Body of pancreas (tissue), 4 donors: ENCODE measurements around the gene MLXIPL. TPM values are rescaled to one million over a fixed set of nuclear protein-coding genes. Genes with fewer than 3 reads are reported as not detected.
"Not testable (repeated sequence)": the region's sequence is repeated elsewhere in the genome, so short reads cannot be mapped to it uniquely, and the experiment has no call there.

ENCODE experiments used
- ATAC-seq: fragments of 150-250 bp; one replicate; pipeline ENCODE4 v1.9.1; 2016
- DNase-seq, 4 donors: peaks; one replicate each; pipeline ENCODE4 v3.0.0-alpha.2; 2019
- H3K27ac ChIP-seq, 4 donors: fragments of 200-600 bp; sonication (generic); 1 replicate in 3 of 4; 2 replicates in 1 of 4; pipeline versions ENCODE4 v1.5.1 to v1.6.1; 2016 to 2019; ENCODE audit warnings: mild to moderate bottlenecking in 1 of 4, mixed read lengths in 1 of 4, moderate library complexity in 1 of 4
- H3K27me3 ChIP-seq, 2 donors: fragments of 200-600 bp; sonication (generic); one replicate each; pipeline ENCODE4 v1.6.0; 2016; ENCODE audit warnings: mild to moderate bottlenecking in 1 of 2
- H3K36me3 ChIP-seq, 2 donors: fragments of 200-600 bp; sonication (generic); replicated peaks in 1 of 2; 2 replicates each; pipeline ENCODE4 v1.5.1; 2016; ENCODE audit warnings: low read depth in 2 of 2; ENCODE audit not compliant: insufficient read depth in 1 of 2
- H3K4me1 ChIP-seq: fragments of 200-600 bp; sonication (generic); one replicate; pipeline ENCODE4 v1.6.0; 2016
- H3K4me3 ChIP-seq, 2 donors: fragments of 200-600 bp; sonication (generic); 1 replicate in 1 of 2; 2 replicates in 1 of 2; pipeline ENCODE4 v1.5.1; 2016 to 2019
- H3K9me3 ChIP-seq, 3 donors: fragments of 200-600 bp; sonication (generic); 1 replicate in 2 of 3; 2 replicates in 1 of 3; pipeline ENCODE4 v1.5.1; 2016
- CTCF ChIP-seq, 7 experiments: fragments of 450-650 bp in 4 of 7; fragments of 200-600 bp in 3 of 7; sonication (generic) in 3 of 7; IDR thresholded peaks; one replicate each; pipeline ENCODE4 v1.5.1; 2016 to 2019; ENCODE audit warnings: antibody characterized with exemption in 7 of 7
- POLR2A ChIP-seq, 3 donors: fragments of 450-650 bp; IDR thresholded peaks; one replicate each; pipeline ENCODE4 v1.6.1; 2016; ENCODE audit warnings: antibody characterized with exemption in 3 of 3, mild to moderate bottlenecking in 2 of 3
- WGBS, 2 donors: methylation state at CpG; one replicate each; pipeline ENCODE4 v1.1.5; 2017; 5-methylcytosine and 5-hydroxymethylcytosine counted together
- intact Hi-C: fragments of 100-400 bp; cut with DNase I; formaldehyde crosslinking; loops from one replicate; pipeline ENCODE4 v1.15.1; 2023
- total RNA-seq, 2 donors: library from RNA; depleted of rRNA; stranded (reverse); fragments of >200 nt; gene quantifications; one replicate each; pipeline ENCODE4 v1.1.0, GENCODE V29; 2016

The MLXIPL gene
- total RNA-seq, 2 donors from 2014 or later, result 13.5 to 33.0 TPM

- Histone ChIP-seq H3K27ac (no peak overlapping the region), H3K4me1 (peaks cover 8% of the 10 kb centered on the region), H3K27me3 (no peaks in the 10 kb centered on the region), H3K9me3 (no peaks in the 10 kb centered on the region), H3K36me3 (no peaks in the 10 kb centered on the region), H3K4me3 (no peak overlapping the region)
- intact Hi-C loops, result no loop called here
- TF ChIP-seq POLR2A (IDR thresholded peaks at IDR 0.05) (no peak), CTCF (IDR thresholded peaks at IDR 0.05) (no peak)
- DNase-seq (no peak), ATAC-seq (no peak)
Measured at GRCh38 chr7:73663033-73663432, 38.7 kb upstream of the MLXIPL start.

- H3K9me3 ChIP-seq, H3K4me1 ChIP-seq, intact Hi-C loops, H3K36me3 ChIP-seq, H3K27ac ChIP-seq, DNase-seq, H3K27me3 ChIP-seq, ATAC-seq, H3K4me3 ChIP-seq: not testable (repeated sequence)
- WGBS, 2 donors, result 44% methylated on average over 4 of the region's 4 CpGs
Measured at GRCh38 chr7:73660594-73660993, 36.3 kb upstream of the MLXIPL start.

- ATAC-seq (no peak), DNase-seq (no peak)
- no peak for TF ChIP-seq POLR2A (IDR thresholded peaks at IDR 0.05)
- no peaks in the 10 kb centered on the region for H3K36me3 ChIP-seq
- no peak overlapping the region for H3K27ac ChIP-seq
- whole genome bisulfite sequencing, 2 donors, result 50 to 51% methylated on average over 8 of the region's 8 CpGs
- no peaks in the 10 kb centered on the region for H3K27me3 ChIP-seq
- intact Hi-C loops, result no loop called here
- no peaks in the 10 kb centered on the region for H3K9me3 ChIP-seq
- no peak overlapping the region for H3K4me3 ChIP-seq
- H3K4me1 ChIP-seq, result no peaks in the 10 kb centered on the region
Measured at GRCh38 chr7:73659983-73660382, 35.7 kb upstream of the MLXIPL start.

GRCh38 chr7:73655309-73655708 is 31.0 kb upstream of the MLXIPL start:
- 76 to 87% methylated on average over 4 of the region's 4 CpGs for WGBS, 2 donors
- ATAC-seq, DNase-seq, H3K36me3 ChIP-seq, H3K4me1 ChIP-seq, H3K9me3 ChIP-seq, H3K4me3 ChIP-seq, intact Hi-C loops, H3K27me3 ChIP-seq, H3K27ac ChIP-seq: not testable (repeated sequence)

- Histone ChIP-seq H3K4me1 (peaks cover 5% of the 10 kb centered on the region), H3K36me3 (no peaks in the 10 kb centered on the region), H3K9me3 (no peaks in the 10 kb centered on the region), H3K4me3 (no peak overlapping the region), H3K27me3 (no peaks in the 10 kb centered on the region), H3K27ac (no peak overlapping the region)
- 48 to 52% methylated on average over 11 of the region's 11 CpGs for WGBS, 2 donors
- ATAC-seq, result no peak
- intact Hi-C loops, result no loop called here
- peak in 1 of 4 donors; percentile 37 for DNase-seq
- TF ChIP-seq CTCF (IDR thresholded peaks at IDR 0.05) (no peak), POLR2A (IDR thresholded peaks at IDR 0.05) (no peak)
Measured at GRCh38 chr7:73652541-73652949, 28.2 kb upstream of the MLXIPL start.

GRCh38 chr7:73650524-73650923 is 26.2 kb upstream of the MLXIPL start:
- no peak for TF ChIP-seq POLR2A (IDR thresholded peaks at IDR 0.05)
- TF ChIP-seq CTCF (IDR thresholded peaks at IDR 0.05), result no peak
- Histone ChIP-seq H3K27ac (no peak overlapping the region), H3K4me3 (no peak overlapping the region), H3K4me1 (peaks cover 9% of the 10 kb centered on the region), H3K9me3 (no peaks in the 10 kb centered on the region), H3K27me3 (no peaks in the 10 kb centered on the region), H3K36me3 (no peaks in the 10 kb centered on the region)
- WGBS, 2 donors, result 52 to 60% methylated on average over 4 to 5 of the region's 5 CpGs
- ATAC-seq (no peak), DNase-seq (no peak)
- intact Hi-C loops, result no loop called here
